ENCODE measurements around the gene OR13H1. TPM values are rescaled to one million over a fixed set of nuclear protein-coding genes. Genes with fewer than 3 reads are reported as not detected.

OR13H1 gene
- total and polyA plus RNA-seq, 2 of the 4 experiments (the other 2 are of a cell fraction) = not detected

- H3K9me3 ChIP-seq (ENCODE audit: control insufficient read depth, insufficient read depth, low read length) = no peaks in the 10 kb centered on the region
- no peak overlapping the region for H3K14ac ChIP-seq (replicated peaks; ENCODE audit: low read depth, low read length)
- no peak overlapping the region for H3K4me2 ChIP-seq (ENCODE audit: low read depth, low read length)
- H2BK20ac ChIP-seq (ENCODE audit: low read depth, low read length) = no peak overlapping the region
- H3K23ac ChIP-seq (ENCODE audit: low read depth, low read length) = no peak overlapping the region
- no peak overlapping the region for H2AK5ac ChIP-seq (ENCODE audit: low read depth, low read length)
- no peaks in the 10 kb centered on the region for H4K20me1 ChIP-seq (ENCODE audit: insufficient read depth, low read length)
- ChIA-PET POLR2A (ENCODE audit: unreplicated experiment) (no interaction called here), CTCF (no interaction called here)
- H3K79me1 ChIP-seq (ENCODE audit: low read depth in 1 of 2, low read length in 2 of 2) = no peaks in the 10 kb centered on the region
- no peak overlapping the region for H3K56ac ChIP-seq (ENCODE audit: extremely low read depth, insufficient read depth, low read length)
- TF ChIP-seq NFE2L2 (IDR thresholded peaks at IDR 0.05; ENCODE audit: low read depth, low read length) = no peak
- TF ChIP-seq ELK1 (IDR thresholded peaks at IDR 0.05; ENCODE audit: borderline replicate concordance, low read depth, low read length) = no peak
- no peak for TF ChIP-seq MAZ (IDR thresholded peaks at IDR 0.05; ENCODE audit: borderline replicate concordance, low read depth, low read length)
- no peak for TF ChIP-seq FOS (IDR thresholded peaks at IDR 0.05; ENCODE audit: low read depth, low read length)
- no peak for TF ChIP-seq MAFK (IDR thresholded peaks at IDR 0.05; ENCODE audit: low read depth, low read length)
- TF ChIP-seq SMC3 (IDR thresholded peaks at IDR 0.05; ENCODE audit: low read depth, low read length) = no peak
- TF ChIP-seq BHLHE40 (IDR thresholded peaks at IDR 0.05; ENCODE audit: low read depth, low read length) = no peak
- TF ChIP-seq USF2 (IDR thresholded peaks at IDR 0.05; ENCODE audit: low read depth, low read length) = no peak
- no peak for TF ChIP-seq CHD1 (IDR thresholded peaks at IDR 0.05; ENCODE audit: low read depth, low read length)
- no peak for TF ChIP-seq RAD21 (IDR thresholded peaks at IDR 0.05; ENCODE audit: low read length)
- no peak for TF ChIP-seq CTCF (conservative IDR thresholded peaks at IDR 0.05; ENCODE audit: low read depth, low read length)
- no peak for TF ChIP-seq RCOR1 (IDR thresholded peaks at IDR 0.05; ENCODE audit: insufficient replicate concordance, low read length)
- TF ChIP-seq RFX5 (IDR thresholded peaks at IDR 0.05; ENCODE audit: low read depth, low read length) = no peak
- no peak for TF ChIP-seq MXI1 (IDR thresholded peaks at IDR 0.05; ENCODE audit: borderline replicate concordance, low read depth, low read length)
- no peak for TF ChIP-seq CEBPB (IDR thresholded peaks at IDR 0.05; ENCODE audit: low read depth, low read length)
- no peak for TF ChIP-seq POLR2A (IDR thresholded peaks at IDR 0.05; ENCODE audit: low read depth, low read length)
- H3K27me3 ChIP-seq (ENCODE audit: control insufficient read depth, insufficient read depth, low read length) = no peaks in the 10 kb centered on the region
- in situ Hi-C loops (cut with MboI; ENCODE audit: low sequenced_read_pairs) (no loop called here), intact Hi-C loops (cut with micrococcal nuclease) (no loop called here), dilution Hi-C loops (cut with HindIII; ENCODE audit: low sequenced_read_pairs, unreplicated experiment) (no loop called here)
- no peak overlapping the region for H4K8ac ChIP-seq (ENCODE audit: low read depth in 2 of 2, low read length in 2 of 2)
- no peak overlapping the region for H3K18ac ChIP-seq (ENCODE audit: low read depth, low read length)
- H3K36me3 ChIP-seq (ENCODE audit: control insufficient read depth, insufficient read depth, low read length) = no peaks in the 10 kb centered on the region
- no CpG with 5 or more reads among the region's 11 CpGs for WGBS, 2 experiments (ENCODE audit: extremely low coverage in 2 of 2, insufficient read length in 1 of 2)
- BruUV-seq (replicated peaks) = no TSS peak
- H4K5ac ChIP-seq (ENCODE audit: low read depth, low read length) = no peak overlapping the region
- DNase-seq = no peak
- no peak overlapping the region for H2AK9ac ChIP-seq (replicated peaks; ENCODE audit: low read depth, low read length, poor library complexity)
- H2BK15ac ChIP-seq (ENCODE audit: low read depth, low read length) = no peak overlapping the region
- H3K4me3 ChIP-seq (ENCODE audit: insufficient read depth, low read depth, low read length) = no peak overlapping the region
- H3K9ac ChIP-seq (ENCODE audit: low read depth, low read length) = no peak overlapping the region
- H4K91ac ChIP-seq (ENCODE audit: insufficient read depth, low read depth, low read length) = no peak overlapping the region
- no peak overlapping the region for H3K27ac ChIP-seq (ENCODE audit: insufficient read depth, low read length)
- H2AFZ ChIP-seq (replicated peaks; ENCODE audit: low read length, poor library complexity) = no peak overlapping the region
- no peak overlapping the region for H3K4ac ChIP-seq (ENCODE audit: low read depth, low read length)
- ATAC-seq (ENCODE audit: low read depth) = no peak
- H3K9me1 ChIP-seq (ENCODE audit: insufficient read depth, low read length) = no peaks in the 10 kb centered on the region
- no peak overlapping the region for H2BK5ac ChIP-seq (ENCODE audit: low read depth, low read length, poor library complexity, severe bottlenecking)
- H3K4me1 ChIP-seq (ENCODE audit: control insufficient read depth, insufficient read depth, low read length) = no peaks in the 10 kb centered on the region
- no peak overlapping the region for H2BK120ac ChIP-seq (ENCODE audit: low read depth, low read length)
These were observed 34.3 kb downstream of the OR13H1 start for GRCh38 chrX:131577999-131578734.
